Astrocyte (in vitro differentiated cells and primary cell): ENCODE measurements around the gene CHRNE.

ENCODE experiments used
- CTCF ChIP-seq: IDR thresholded peaks from 2 replicates; pipeline ENCODE4 v1.5.1; 2011; ENCODE audit warnings: low read depth, mild to moderate bottlenecking, inconsistent platforms, low read length, moderate library complexity; ENCODE audit not compliant: insufficient read depth
- EZH2 ChIP-seq: IDR thresholded peaks from 2 replicates; pipeline ENCODE4 v1.6.1; 2012; ENCODE audit warnings: mild to moderate bottlenecking, low read length, inconsistent platforms; ENCODE audit not compliant: insufficient read depth

DNA sequence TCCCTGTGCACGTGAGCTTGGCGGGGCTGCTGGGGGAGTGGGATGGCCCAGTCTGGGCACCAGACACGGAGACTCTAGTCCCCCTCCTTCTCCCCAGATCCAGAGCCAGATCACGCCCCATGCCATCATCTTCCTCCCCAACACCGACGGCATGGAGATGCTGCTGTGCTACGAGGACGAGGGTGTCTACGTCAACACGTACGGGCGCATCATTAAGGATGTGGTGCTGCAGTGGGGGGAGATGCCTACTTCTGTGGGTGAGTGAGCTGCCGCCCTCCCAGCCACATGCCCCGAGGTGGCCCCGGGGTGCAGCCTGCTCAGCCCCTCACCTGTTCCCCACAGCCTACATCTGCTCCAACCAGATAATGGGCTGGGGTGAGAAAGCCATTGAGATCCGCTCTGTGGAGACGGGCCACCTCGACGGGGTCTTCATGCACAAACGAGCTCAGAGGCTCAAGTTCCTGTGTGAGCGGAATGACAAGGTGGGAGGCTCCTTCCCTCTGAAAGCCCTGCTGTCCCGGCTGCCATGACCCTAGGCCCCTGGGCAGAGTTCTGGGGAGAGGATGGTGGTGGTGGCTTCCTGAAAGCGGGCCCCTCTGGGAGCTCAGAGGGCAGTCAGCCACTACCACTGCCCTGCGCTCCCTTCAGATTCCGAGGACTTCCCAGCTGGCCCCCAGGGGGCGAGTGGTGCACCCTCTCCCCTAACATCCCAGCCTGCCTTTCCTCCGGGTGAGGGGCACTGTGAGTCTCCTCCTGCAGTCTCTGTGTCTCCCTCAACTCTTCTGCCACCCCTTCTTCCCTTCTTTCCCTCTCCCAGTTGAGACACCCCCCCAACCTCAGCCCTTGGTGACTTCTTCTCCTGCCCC, 6.3 kb downstream of the CHRNE start:
- TF ChIP-seq CTCF (no peak), EZH2 (no peak)
